ENCODE measurements around the gene GNA14. TPM values are rescaled to one million over a fixed set of nuclear protein-coding genes. Genes with fewer than 3 reads are reported as not detected.

Gene GNA14
- total RNA-seq, 1 donor: 6.5 TPM

DNA sequence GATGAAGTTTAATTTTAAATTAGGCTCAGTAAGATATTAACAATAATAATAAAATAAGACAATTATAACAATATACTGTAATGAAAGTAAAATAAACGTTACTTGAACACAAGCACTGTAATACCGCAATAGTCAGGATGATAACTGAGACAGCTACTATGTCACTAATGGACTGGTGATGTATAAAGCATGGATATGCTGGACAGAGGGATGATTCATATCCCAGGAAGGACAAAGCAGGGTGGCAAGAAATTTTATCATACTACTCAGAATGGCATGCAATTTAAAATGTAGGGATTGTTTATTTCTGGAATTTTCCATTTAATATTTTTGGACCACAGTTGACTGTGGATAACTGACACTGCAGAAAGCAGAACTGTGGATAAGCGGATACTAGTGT, 273.9 kb downstream of the GNA14 start:
- no peak overlapping the region for H3K4me3 ChIP-seq (ENCODE audit: low read depth, low read length)
- TF ChIP-seq, protein P1, sequence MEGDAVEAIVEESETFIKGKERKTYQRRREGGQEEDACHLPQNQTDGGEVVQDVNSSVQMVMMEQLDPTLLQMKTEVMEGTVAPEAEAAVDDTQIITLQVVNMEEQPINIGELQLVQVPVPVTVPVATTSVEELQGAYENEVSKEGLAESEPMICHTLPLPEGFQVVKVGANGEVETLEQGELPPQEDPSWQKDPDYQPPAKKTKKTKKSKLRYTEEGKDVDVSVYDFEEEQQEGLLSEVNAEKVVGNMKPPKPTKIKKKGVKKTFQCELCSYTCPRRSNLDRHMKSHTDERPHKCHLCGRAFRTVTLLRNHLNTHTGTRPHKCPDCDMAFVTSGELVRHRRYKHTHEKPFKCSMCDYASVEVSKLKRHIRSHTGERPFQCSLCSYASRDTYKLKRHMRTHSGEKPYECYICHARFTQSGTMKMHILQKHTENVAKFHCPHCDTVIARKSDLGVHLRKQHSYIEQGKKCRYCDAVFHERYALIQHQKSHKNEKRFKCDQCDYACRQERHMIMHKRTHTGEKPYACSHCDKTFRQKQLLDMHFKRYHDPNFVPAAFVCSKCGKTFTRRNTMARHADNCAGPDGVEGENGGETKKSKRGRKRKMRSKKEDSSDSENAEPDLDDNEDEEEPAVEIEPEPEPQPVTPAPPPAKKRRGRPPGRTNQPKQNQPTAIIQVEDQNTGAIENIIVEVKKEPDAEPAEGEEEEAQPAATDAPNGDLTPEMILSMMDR (IDR thresholded peaks at IDR 0.05; ENCODE audit: insufficient read depth, low read depth, low read length): no peak
- no peak for DNase-seq (ENCODE audit: low read depth)

Small RNA genes within 50 kb of the gene (small RNA-seq; reads per million reads assigned to genes)
- gene RNU6-1303P: not detected

Measured in fibroblast of villous mesenchyme (primary cell).